HepG2 (cell line): ENCODE measurements around the gene JMJD6. TPM values are rescaled to one million over a fixed set of nuclear protein-coding genes. Genes with fewer than 3 reads are reported as not detected.
A peak's percentile ranks its signal among the peaks of the same experiment; 100 is the strongest.

Experiments used
- ATAC-seq: fragments of 200-7000 bp; cut with Tn5 transposase; 3 replicates; pipeline ENCODE4 v1.9.1; 2020; ENCODE audit warnings: mild to moderate bottlenecking, moderate library complexity
- BruUV-seq: library from RNA; stranded (reverse); fragments of 400-500 nt; replicated peaks from 2 replicates; lab custom pipeline; 2021; lab: Mats Ljungman, UMichigan
- CTCF ChIA-PET: fragments of 300-600 bp; formaldehyde crosslinking; extraction: SDS; loops from one replicate; lab custom pipeline; 2021; ENCODE audit warnings: low total read pairs, inconsistent platforms, low intra/inter-chr PET ratio; lab: Yijun Ruan, JAX
- POLR2A ChIA-PET: fragments of 350-600 bp; sonication (Branson Sonifier 250); formaldehyde crosslinking; loops from one replicate; lab custom pipeline; 2020; ENCODE audit warnings: antibody characterized with exemption, inconsistent platforms; lab: Yijun Ruan, JAX
- DNase-seq: peaks from one replicate; pipeline ENCODE4 v3.0.0-alpha.2; 2015; ENCODE audit warnings: low spot score
- FAIRE-seq: peaks from 3 replicates; lab custom pipeline; 2011; peaks lifted over from hg19 to GRCh38; lab: Jason Lieb, UNC
- H2AFZ ChIP-seq: one replicate; pipeline ENCODE4 v1.6.1; 2011; ENCODE audit warnings: low read length, inconsistent platforms
- H3K27ac ChIP-seq: fragments of 300-600 bp; 3 replicates; pipeline ENCODE4 v1.8.0; 2011; ENCODE audit warnings: mixed run types, mild to moderate bottlenecking, mixed read lengths, low read length, inconsistent platforms; ENCODE audit not compliant: insufficient read depth; ENCODE audit errors: extremely low read length
- H3K27me3 ChIP-seq, 2 experiments: fragments of 200-600 bp in 1 of 2; 2 replicates in 1 of 2; 3 replicates in 1 of 2; pipeline versions ENCODE4 v1.6.0 to v1.8.0; 2011; ENCODE audit warnings: low read length in 2 of 2, mild to moderate bottlenecking in 2 of 2, moderate library complexity in 2 of 2, inconsistent platforms in 1 of 2; ENCODE audit not compliant: insufficient read depth in 2 of 2, control insufficient read depth in 1 of 2
- H3K36me3 ChIP-seq, 2 experiments: fragments of 200-600 bp in 1 of 2; replicated peaks in 1 of 2; 2 replicates in 1 of 2; 3 replicates in 1 of 2; pipeline versions ENCODE4 v1.5.1 to v1.8.0; 2011; ENCODE audit warnings: low read length in 2 of 2, inconsistent platforms in 1 of 2; ENCODE audit not compliant: insufficient read depth in 2 of 2, control insufficient read depth in 1 of 2
- H3K4me1 ChIP-seq: 2 replicates; pipeline ENCODE4 v1.5.1; 2012; ENCODE audit warnings: low read length, inconsistent platforms; ENCODE audit not compliant: insufficient read depth
- H3K4me2 ChIP-seq: 2 replicates; pipeline ENCODE4 v1.6.0; 2011; ENCODE audit warnings: low read depth, low read length, inconsistent platforms
- H3K4me3 ChIP-seq, 3 experiments: fragments of 200-600 bp in 1 of 3; sonication (generic), shearing (Covaris generic) in 1 of 3; replicated peaks in 1 of 3; 2 replicates each; pipeline ENCODE4 v1.5.1; 2011 to 2016; ENCODE audit warnings: low read length in 3 of 3, inconsistent platforms in 2 of 3, low read depth in 2 of 3, mild to moderate bottlenecking in 2 of 3, control low read depth in 1 of 3, mixed read lengths in 1 of 3; ENCODE audit not compliant: insufficient read depth in 1 of 3
- H3K79me2 ChIP-seq: one replicate; pipeline ENCODE4 v1.6.1; 2011; ENCODE audit warnings: low read length, inconsistent platforms; ENCODE audit not compliant: insufficient read depth
- H3K9ac ChIP-seq: 2 replicates; pipeline ENCODE4 v1.6.0; 2011; ENCODE audit warnings: mild to moderate bottlenecking, low read depth, low read length, inconsistent platforms; ENCODE audit not compliant: insufficient read depth
- H3K9me3 ChIP-seq: 2 replicates; pipeline ENCODE4 v1.5.1; 2012; ENCODE audit warnings: mild to moderate bottlenecking, low read length
- H4K20me1 ChIP-seq: 2 replicates; pipeline ENCODE4 v1.6.0; 2011; ENCODE audit warnings: inconsistent platforms, mild to moderate bottlenecking, low read length, moderate library complexity; ENCODE audit not compliant: insufficient read depth
- ADNP ChIP-seq: sonication (generic); formaldehyde crosslinking; IDR thresholded peaks from 2 replicates; pipeline ENCODE4 v1.4.0; 2020; ENCODE audit warnings: missing genetic modification reagents
- AKAP8 ChIP-seq: sonication (generic); formaldehyde crosslinking; IDR thresholded peaks from 2 replicates; pipeline ENCODE4 v1.5.1; 2020; ENCODE audit warnings: mild to moderate bottlenecking, missing genetic modification reagents
- CENPX ChIP-seq: sonication (generic); formaldehyde crosslinking; IDR thresholded peaks from 2 replicates; pipeline ENCODE4 v1.9.0; 2021; ENCODE audit warnings: mild to moderate bottlenecking, missing genetic modification reagents, moderate library complexity
- EED ChIP-seq: sonication (generic); formaldehyde crosslinking; IDR thresholded peaks from 2 replicates; pipeline ENCODE4 v1.5.0; 2020; ENCODE audit warnings: mild to moderate bottlenecking, missing genetic modification reagents
- ELF4 ChIP-seq: sonication (generic); formaldehyde crosslinking; IDR thresholded peaks from 2 replicates; pipeline ENCODE4 v1.5.0; 2020; ENCODE audit warnings: missing genetic modification reagents, mild to moderate bottlenecking, moderate library complexity, borderline replicate concordance
- NR2F6 ChIP-seq, 2 experiments: IDR thresholded peaks; 2 replicates each; pipeline ENCODE4 v1.6.1; 2016; ENCODE audit warnings: antibody characterized with exemption in 1 of 2, mild to moderate bottlenecking in 1 of 2
- PHF20 ChIP-seq: sonication (generic); formaldehyde crosslinking; IDR thresholded peaks from 2 replicates; pipeline ENCODE4 v1.5.0; 2020; ENCODE audit warnings: mild to moderate bottlenecking, missing genetic modification reagents
- POGZ ChIP-seq: sonication (generic); formaldehyde crosslinking; IDR thresholded peaks from 2 replicates; pipeline ENCODE4 v1.4.0; 2020; ENCODE audit warnings: mild to moderate bottlenecking, missing genetic modification reagents
- POLR2AphosphoS2 ChIP-seq: IDR thresholded peaks from 2 replicates; pipeline ENCODE4 v1.6.1; 2011; ENCODE audit warnings: low read depth, low read length, improper control_type of control experiment
- SCMH1 ChIP-seq: sonication (generic); formaldehyde crosslinking; IDR thresholded peaks from 2 replicates; pipeline ENCODE4 v1.9.0; 2021; ENCODE audit warnings: missing genetic modification reagents, mild to moderate bottlenecking, borderline replicate concordance
- STAG1 ChIP-seq: sonication (generic); formaldehyde crosslinking; IDR thresholded peaks from 2 replicates; pipeline ENCODE4 v1.4.0; 2020; ENCODE audit warnings: missing genetic modification reagents
- SYNCRIP ChIP-seq: fragments of 200-400 bp; formaldehyde crosslinking; IDR thresholded peaks from 2 replicates; pipeline ENCODE4 v1.6.1; 2018; ENCODE audit warnings: mild to moderate bottlenecking, low read depth, low read length; ENCODE audit not compliant: insufficient read depth
- ZNF234 ChIP-seq: sonication (generic); formaldehyde crosslinking; conservative IDR thresholded peaks from 2 replicates; pipeline ENCODE4 v1.5.1; 2020; ENCODE audit warnings: mild to moderate bottlenecking, missing genetic modification reagents
- ZNF563 ChIP-seq: sonication (generic); formaldehyde crosslinking; IDR thresholded peaks from 2 replicates; pipeline ENCODE4 v1.8.0; 2022; ENCODE audit warnings: mild to moderate bottlenecking, moderate library complexity, missing genetic modification reagents
- ZNF773 ChIP-seq: sonication (generic); formaldehyde crosslinking; IDR thresholded peaks from 2 replicates; pipeline ENCODE4 v1.4.0; 2020; ENCODE audit warnings: missing genetic modification reagents, borderline replicate concordance
- WGBS: methylation state at CpG from one replicate; pipeline ENCODE4 v1.1.6; 2017; ENCODE audit warnings: low lambda C conversion rate; 5-methylcytosine and 5-hydroxymethylcytosine counted together
- in situ Hi-C: cut with HindIII; loops from 2 replicates; pipeline ENCODE4 v1.10.0; 2017; ENCODE audit warnings: low pct_unique_long_range_greater_than_20kb; ENCODE audit not compliant: extremely low pct_ligation_motif_present
- intact Hi-C: fragments of 100-400 bp; cut with micrococcal nuclease; formaldehyde crosslinking; loops from one replicate; pipeline ENCODE4 v1.10.0; 2022; ENCODE audit not compliant: unreplicated experiment
- polyA plus RNA-seq, 8 experiments: library from polyadenylated mRNA; depleted of rRNA in 3 of 8; stranded (reverse) in 7 of 8; unstranded in 1 of 8; fragments of >200 nt; fragmentation: Illumina TruSeq in 4 of 8; extraction: Trizol in 4 of 8; gene quantifications; 2 replicates each; pipeline versions ENCODE4 v1.2.1 to v1.2.3, GENCODE V29; 2011 to 2016; ENCODE audit warnings: low read depth in 4 of 8, missing spikeins in 1 of 8, mixed read lengths in 1 of 8; ENCODE audit not compliant: insufficient read depth in 1 of 8
- total RNA-seq, 5 experiments: library from RNA; depleted of rRNA; stranded (reverse); fragments of >200 nt; fragmentation: Illumina TruSeq; extraction: Trizol; gene quantifications; 2 replicates each; pipeline ENCODE4 v1.2.3, GENCODE V29; 2016; ENCODE audit warnings: low read depth in 1 of 5
- TF ChIP-seq, protein P1 (sequence below): IDR thresholded peaks from 2 replicates; pipeline ENCODE4 v1.6.1; 2016
- TF ChIP-seq, protein P2 (sequence below): sonication (generic); formaldehyde crosslinking; IDR thresholded peaks from 2 replicates; pipeline ENCODE4 v1.8.0; 2022; ENCODE audit warnings: mild to moderate bottlenecking, missing genetic modification reagents, borderline replicate concordance
- TF ChIP-seq, protein P3 (sequence below): sonication (generic); formaldehyde crosslinking; IDR thresholded peaks from 2 replicates; pipeline ENCODE4 v1.5.0; 2020; ENCODE audit warnings: mild to moderate bottlenecking, missing genetic modification reagents
- TF ChIP-seq, protein P4 (sequence below): IDR thresholded peaks from 2 replicates; pipeline ENCODE4 v1.6.1; 2018; ENCODE audit warnings: missing genetic modification reagents, mild to moderate bottlenecking, missing compliant biosample characterization

Gene JMJD6
- total and polyA plus RNA-seq, 2 of the 13 experiments (the other 11 are each of a cell fraction or from before 2014, with no cell fraction given) = 33.6 to 41.0 TPM

DNA sequence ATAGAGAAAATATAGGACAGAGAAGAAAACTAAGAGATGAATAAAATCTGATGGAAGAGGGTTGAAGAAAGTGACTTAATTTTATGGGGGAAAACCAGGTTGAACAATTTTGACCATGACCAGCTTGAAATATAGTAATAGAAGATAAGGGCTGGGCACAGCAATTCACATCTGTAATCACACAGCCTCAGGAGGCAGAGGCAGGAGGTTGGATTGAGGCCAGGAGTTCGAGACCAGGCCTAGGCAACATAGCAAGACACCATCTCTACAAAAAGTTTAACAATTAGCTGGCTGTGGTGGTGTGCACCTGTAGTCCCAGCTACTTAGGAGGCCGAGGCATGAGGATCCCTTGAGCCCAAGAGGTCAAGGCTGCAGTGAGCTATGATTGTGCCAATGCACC, 24.3 kb downstream of the JMJD6 start:
- ChIA-PET POLR2A (interaction anchor here (0.8 to 3.5 kb wide), 9 partner anchors 9 to 300 kb away, joined by 3 to 25 read pairs (median 4); partner anchors contain the start of genes JMJD6, MFSD11, MXRA7 and SRSF2), CTCF (no interaction called here)
- no peak overlapping the region for H2AFZ ChIP-seq
- H4K20me1 ChIP-seq = peaks cover 3% of the 10 kb centered on the region; the same call in 1 of the 2 replicates
- peak overlapping the region in 2 of 3 experiments; percentile 56 to 75; a peak in 1 of 6 replicates for H3K4me3 ChIP-seq
- H3K27me3 ChIP-seq = no peaks in the 10 kb centered on the region
- intact Hi-C loops = loop anchor here (10.0 kb wide), 1 partner anchor 147 kb away; no protein-coding TSS in a partner anchor
- no TSS peak for BruUV-seq
- H3K79me2 ChIP-seq = peaks cover 31% of the 10 kb centered on the region
- H3K27ac ChIP-seq = peak overlapping the region; percentile 71
- H3K4me2 ChIP-seq = peak overlapping the region; percentile 94
- 26% methylated on average over 2 of the region's 2 CpGs for WGBS
- H3K4me1 ChIP-seq = peaks cover 66% of the 10 kb centered on the region
- no peak for FAIRE-seq
- no peak for ATAC-seq
- H3K36me3 ChIP-seq = no peaks in the 10 kb centered on the region
- in situ Hi-C loops = no loop called here
- H3K9me3 ChIP-seq = no peaks in the 10 kb centered on the region
- H3K9ac ChIP-seq = peak overlapping the region; percentile 64; the same call in 1 of the 2 replicates
- no peak for DNase-seq
- no peak for TF ChIP-seq NR2F6 (IDR thresholded peaks at IDR 0.05)
- no peak for TF ChIP-seq NR2F6 (CRISPR knock-in tag; IDR thresholded peaks at IDR 0.05)
- TF ChIP-seq, protein P1, sequence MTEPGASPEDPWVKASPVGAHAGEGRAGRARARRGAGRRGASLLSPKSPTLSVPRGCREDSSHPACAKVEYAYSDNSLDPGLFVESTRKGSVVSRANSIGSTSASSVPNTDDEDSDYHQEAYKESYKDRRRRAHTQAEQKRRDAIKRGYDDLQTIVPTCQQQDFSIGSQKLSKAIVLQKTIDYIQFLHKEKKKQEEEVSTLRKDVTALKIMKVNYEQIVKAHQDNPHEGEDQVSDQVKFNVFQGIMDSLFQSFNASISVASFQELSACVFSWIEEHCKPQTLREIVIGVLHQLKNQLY (CRISPR knock-in tag) = no peak
- no peak for TF ChIP-seq CENPX
- TF ChIP-seq STAG1 (CRISPR knock-in tag) = no peak
- no peak for TF ChIP-seq POGZ (CRISPR knock-in tag)
- no peak for TF ChIP-seq ZNF234
- TF ChIP-seq, protein P2, sequence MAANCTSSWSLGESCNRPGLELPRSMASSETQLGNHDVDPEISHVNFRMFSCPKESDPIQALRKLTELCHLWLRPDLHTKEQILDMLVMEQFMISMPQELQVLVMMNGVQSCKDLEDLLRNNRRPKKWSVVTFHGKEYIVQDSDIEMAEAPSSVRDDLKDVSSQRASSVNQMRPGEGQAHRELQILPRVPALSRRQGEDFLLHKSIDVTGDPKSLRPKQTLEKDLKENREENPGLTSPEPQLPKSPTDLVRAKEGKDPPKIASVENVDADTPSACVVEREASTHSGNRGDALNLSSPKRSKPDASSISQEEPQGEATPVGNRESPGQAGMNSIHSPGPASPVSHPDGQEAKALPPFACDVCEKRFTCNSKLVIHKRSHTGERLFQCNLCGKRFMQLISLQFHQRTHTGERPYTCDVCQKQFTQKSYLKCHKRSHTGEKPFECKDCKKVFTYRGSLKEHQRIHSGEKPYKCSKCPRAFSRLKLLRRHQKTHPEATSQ (CRISPR knock-in tag) = no peak
- 0 out of 2 replicates have a peak, but pooled peaks have one; percentile 3 for TF ChIP-seq PHF20 (CRISPR knock-in tag)
- TF ChIP-seq, protein P3, sequence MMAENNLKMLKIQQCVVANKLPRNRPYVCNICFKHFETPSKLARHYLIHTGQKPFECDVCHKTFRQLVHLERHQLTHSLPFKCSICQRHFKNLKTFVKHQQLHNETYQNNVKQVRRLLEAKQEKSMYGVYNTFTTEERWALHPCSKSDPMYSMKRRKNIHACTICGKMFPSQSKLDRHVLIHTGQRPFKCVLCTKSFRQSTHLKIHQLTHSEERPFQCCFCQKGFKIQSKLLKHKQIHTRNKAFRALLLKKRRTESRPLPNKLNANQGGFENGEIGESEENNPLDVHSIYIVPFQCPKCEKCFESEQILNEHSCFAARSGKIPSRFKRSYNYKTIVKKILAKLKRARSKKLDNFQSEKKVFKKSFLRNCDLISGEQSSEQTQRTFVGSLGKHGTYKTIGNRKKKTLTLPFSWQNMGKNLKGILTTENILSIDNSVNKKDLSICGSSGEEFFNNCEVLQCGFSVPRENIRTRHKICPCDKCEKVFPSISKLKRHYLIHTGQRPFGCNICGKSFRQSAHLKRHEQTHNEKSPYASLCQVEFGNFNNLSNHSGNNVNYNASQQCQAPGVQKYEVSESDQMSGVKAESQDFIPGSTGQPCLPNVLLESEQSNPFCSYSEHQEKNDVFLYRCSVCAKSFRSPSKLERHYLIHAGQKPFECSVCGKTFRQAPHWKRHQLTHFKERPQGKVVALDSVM (CRISPR knock-in tag) = peak; percentile 14; the same call in 1 of the 2 replicates
- TF ChIP-seq EED (CRISPR knock-in tag) = no peak
- no peak for TF ChIP-seq AKAP8 (CRISPR knock-in tag)
- 0 out of 2 replicates have a peak, but pooled peaks have one; percentile 3 for TF ChIP-seq ELF4 (CRISPR knock-in tag)
- TF ChIP-seq SCMH1 = no peak
- no peak for TF ChIP-seq ZNF773
- TF ChIP-seq, protein P4, sequence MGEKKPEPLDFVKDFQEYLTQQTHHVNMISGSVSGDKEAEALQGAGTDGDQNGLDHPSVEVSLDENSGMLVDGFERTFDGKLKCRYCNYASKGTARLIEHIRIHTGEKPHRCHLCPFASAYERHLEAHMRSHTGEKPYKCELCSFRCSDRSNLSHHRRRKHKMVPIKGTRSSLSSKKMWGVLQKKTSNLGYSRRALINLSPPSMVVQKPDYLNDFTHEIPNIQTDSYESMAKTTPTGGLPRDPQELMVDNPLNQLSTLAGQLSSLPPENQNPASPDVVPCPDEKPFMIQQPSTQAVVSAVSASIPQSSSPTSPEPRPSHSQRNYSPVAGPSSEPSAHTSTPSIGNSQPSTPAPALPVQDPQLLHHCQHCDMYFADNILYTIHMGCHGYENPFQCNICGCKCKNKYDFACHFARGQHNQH (CRISPR knock-in tag) = peak; percentile 1; the same call in 1 of the 2 replicates
- TF ChIP-seq ADNP (CRISPR knock-in tag) = no peak
- no peak for TF ChIP-seq SYNCRIP
- TF ChIP-seq ZNF563 = 0 out of 2 replicates have a peak, but pooled peaks have one; percentile 21
- no peak for TF ChIP-seq POLR2AphosphoS2
